DLD1 (cell line): Measurements from ENCODE around the gene ENTREP3.
"Not testable (repeated sequence)": the region's sequence is repeated elsewhere in the genome, so short reads cannot be mapped to it uniquely, and the experiment has no call there.

Experiments used
- in situ Hi-C: cut with HindIII; loops from 2 replicates; pipeline ENCODE4 v1.10.0; 2017; ENCODE audit warnings: low sequenced_read_pairs

ENTREP3 gene

DNA sequence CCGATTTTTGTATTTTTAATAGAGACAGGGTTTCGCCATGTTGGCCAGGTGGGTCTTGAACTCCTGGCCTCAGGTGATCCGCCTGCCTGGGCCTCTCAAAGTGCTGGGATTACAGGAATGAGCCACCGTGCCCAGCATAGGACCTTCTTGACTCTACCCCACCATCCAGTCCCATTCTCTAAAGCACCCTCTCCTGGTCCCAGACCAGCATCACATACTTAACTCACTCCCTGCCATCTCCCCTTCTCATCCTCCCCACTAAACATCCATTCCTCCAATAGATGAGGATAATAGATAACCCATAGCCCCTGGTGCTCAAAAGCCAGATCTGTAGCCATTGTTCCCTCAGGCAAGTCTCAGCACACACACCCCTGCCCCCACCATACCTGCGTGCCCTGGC, 2.1 kb downstream of the ENTREP3 start:
- in situ Hi-C loops: no loop called here

DNA sequence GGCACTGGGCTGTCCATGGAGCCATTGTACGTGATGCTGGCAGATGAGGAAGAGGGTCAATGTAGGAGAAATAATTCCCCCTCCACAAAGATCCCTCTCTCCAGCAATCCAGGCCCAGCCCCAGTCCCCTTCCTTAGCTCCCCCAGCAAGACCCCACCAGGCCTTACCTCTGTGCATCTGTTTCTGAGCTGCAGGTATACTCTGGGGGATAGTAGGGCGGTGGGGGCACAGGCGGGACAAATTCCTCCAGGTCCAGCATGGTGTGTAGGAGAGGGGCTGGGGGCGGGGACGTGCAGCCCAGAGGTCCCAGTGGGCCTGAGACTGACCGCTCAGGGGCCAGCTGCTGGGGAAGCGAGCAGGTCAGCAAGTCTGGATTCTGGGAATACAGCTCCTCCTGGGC, 3.7 kb downstream of the ENTREP3 start:
- in situ Hi-C loops: no loop called here

DNA sequence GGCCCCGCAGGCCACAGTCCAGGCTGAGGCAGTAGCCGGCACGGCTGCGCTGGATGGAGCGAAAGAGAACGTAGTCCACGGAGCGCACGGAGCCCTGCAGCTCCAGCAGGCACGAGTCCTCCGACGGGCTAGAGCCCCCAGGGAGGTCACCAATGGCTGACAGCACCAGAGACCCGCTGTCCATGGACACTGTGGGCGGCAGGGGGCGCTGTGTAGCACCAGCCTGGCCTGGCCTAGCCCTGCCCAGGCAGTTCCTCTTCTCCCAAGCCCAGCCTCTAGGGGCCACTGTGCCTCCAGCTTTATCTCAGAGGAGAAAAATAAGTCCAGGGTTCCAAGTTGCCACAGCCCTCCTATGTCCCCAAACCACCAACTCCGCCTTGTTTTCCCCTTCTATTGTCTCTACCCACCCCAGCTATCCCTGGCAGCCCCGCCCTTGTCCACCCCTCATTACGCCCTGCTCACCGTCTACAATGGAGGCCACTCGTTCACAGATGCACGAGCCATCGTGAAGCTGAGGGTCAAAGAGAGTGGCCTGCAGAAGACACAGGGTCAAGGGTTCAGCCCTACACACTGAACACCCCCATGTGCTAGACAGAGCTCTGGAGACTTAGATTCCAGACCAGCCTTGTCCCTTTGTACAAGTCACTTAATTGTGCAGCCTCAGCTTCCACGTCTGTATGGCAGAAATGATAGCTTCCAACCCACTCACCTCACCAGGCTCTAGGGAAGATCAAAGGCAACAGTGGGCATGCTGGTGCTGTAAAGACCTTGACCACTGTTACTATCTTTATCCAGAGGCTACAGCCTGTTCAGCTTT, 4.4 kb downstream of the ENTREP3 start:
- in situ Hi-C loops: no loop called here

DNA sequence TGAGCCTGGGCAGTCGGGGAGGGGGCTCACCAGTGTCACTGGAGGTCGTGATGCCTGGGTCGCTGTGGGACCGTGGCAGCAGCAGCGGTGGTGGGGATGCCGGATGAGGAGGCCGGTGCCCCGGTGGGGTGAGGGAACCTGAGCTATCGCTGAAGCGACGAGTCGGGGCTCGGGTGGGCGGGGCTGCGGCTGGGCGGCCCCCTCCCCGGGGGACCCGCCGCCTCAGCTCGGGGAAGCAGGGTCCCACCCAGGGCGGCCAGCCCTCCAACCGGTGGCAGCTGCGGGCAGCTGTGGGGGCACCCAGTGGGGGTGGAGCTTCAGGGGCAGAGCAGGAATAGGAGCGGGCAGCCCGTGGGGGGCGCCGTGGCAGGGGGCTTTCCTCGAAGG, 5.0 kb downstream of the ENTREP3 start:
- in situ Hi-C loops: no loop called here

DNA sequence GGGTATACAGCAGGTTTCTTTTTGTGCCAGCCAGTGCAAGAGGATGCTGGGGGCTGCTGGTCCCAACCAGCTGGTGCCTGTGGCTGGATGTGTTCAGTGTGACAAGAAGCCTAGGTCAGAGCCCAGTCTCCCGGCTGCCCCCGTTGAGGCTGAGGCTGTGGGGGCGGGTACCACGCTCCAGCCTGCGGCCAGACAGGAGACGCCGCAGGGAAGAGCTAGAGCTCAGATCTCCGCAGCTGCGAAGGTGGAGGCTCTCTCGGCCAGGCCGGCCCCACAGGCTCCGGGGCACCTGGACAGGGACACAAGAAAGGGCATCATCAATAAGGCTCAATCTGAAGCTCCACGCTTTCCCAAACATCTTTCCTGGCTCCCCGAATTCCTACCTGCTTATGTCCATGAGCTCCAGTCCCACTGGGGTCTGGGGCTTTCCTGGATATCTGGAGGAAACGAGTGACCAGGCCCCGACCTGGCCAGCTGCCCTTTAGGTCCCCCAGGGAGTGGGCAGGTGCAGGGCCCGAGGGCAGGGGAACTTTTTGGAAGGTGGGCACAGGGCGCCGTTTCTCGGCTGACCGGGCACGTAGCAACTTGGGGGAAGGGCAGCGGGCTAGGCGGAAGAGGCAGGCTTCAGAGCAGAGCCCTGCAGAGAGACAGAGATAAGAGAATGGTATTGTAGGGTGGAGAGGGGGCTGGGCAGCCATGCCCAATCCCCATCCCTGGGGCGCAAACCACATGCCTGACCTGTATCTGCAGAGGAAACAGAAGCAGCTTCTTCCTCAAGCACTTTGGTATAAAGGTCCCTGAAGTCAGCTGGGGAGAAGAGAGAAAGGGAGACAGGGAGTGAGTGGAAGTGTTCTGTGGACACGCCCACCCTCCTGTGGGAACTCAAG, 7.4 kb downstream of the ENTREP3 start:
- in situ Hi-C loops: no loop called here

GRCh38 chr1:155246796-155247195, 8.5 kb downstream of the ENTREP3 start:
- in situ Hi-C loops: not testable (repeated sequence)

GRCh38 chr1:155245163-155245524, 10.1 kb downstream of the ENTREP3 start:
- in situ Hi-C loops: no loop called here

GRCh38 chr1:155244368-155245162, 10.7 kb downstream of the ENTREP3 start:
- in situ Hi-C loops: no loop called here

- in situ Hi-C loops: no loop called here
Measured at GRCh38 chr1:155242805-155243358, 12.4 kb downstream of the ENTREP3 start.

GRCh38 chr1:155241841-155242264, 13.4 kb downstream of the ENTREP3 start:
- in situ Hi-C loops: no loop called here

GRCh38 chr1:155241069-155241679, 14.1 kb downstream of the ENTREP3 start:
- in situ Hi-C loops: no loop called here

DNA sequence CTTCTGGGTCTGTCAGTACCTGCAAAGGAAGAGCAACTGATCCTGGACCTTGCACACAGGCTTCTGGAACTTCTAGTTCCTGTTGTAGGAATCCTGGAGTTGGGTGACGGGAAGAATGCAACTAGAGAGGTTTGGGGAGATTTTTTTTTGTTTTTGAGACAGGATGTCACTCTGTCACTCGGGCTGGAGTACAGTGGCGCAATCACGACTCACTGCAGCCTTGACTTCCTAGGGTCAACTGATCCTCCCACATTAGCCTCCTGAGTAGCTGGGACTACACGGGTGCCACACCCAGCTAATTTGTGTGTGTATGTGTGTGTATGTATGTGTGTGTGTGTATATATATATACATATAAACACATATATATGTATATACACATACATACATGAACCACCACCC, 18.8 kb downstream of the ENTREP3 start:
- in situ Hi-C loops: no loop called here

DNA sequence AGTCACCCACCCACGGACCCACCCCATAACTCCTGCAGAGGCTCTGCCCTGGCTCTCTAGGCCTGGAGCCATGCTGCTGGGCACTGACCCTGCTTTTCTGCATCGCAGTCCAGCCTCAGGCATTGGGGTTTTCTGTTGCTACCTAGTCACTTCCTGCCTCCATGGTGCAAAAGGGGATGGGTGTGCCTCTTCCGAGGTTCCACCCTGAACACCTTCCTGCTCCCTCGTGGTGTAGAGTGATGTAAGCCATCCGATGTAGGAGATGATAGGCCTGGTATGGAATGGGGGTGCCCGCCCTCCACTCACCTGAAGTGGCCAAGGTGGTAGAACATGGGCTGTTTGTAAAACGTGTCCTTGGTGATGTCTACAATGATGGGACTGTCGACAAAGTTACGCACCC, 19.9 kb downstream of the ENTREP3 start:
- in situ Hi-C loops: not testable (repeated sequence)

DNA sequence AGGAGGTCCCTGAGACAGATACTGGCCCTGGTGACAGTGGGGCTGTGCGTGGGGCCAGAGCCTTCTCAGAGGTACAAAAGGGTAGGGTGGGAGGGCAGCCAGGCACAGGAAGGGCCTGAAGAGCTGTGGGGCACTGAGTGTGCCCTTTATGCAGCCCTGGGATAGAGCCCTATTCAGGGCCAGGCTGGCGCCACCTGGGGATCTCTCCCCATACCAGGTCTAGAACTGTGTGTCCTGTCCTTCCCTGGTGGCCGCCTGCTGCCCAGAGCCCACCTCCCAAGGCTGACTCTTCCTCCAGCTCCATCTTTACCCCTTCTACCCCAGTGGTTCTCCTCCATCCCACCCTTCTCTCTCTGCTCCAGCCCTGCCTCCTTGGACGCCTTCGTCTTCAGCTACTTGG, 21.8 kb downstream of the ENTREP3 start:
- in situ Hi-C loops: not testable (repeated sequence)

DNA sequence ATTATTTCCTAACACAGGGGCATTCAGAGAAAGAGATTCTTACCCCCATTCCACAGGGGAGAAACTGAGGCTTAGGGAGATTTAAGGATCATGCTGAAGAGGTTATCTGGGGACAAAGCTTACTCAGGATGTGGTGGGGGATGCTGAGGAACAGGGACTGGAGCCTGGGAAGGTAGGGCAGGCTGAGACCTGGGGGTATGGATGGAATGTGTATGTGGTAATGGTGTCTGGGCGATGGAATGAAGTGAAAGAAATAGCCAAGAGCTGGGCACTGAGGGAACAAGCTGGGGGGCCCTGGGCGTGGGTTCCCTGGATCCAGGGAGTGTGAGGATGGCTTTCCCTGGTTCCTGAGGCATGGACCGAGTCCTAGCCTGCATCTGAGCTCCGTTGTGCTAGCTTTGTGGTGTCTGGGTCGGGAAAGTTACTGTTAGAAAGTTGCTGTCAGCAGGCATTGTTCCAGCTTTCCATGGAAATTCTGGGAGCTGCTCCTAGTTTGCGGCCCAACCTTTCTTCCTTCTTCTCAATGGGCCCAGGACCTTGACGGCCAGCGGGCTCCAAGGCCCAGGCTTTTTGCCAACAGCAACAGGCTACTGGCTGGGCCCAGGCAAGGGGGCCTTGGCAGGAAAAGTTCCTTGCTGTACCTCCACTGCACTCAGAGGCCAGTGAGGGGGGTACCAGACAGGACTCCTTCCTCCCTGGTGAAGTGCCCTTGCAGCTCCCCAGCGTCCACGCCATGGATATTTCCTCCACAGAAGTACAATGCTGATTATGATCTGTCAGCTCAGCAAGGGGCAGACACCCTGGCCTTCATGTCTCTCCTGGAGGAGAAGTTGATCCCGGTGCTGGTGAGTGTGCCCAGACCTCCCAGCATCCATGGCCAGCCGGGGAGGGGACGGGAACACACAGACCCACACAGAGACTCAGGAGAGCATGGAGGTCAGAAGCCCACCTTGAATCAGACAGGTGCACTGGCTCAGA, 23.0 kb downstream of the ENTREP3 start:
- in situ Hi-C loops: not testable (repeated sequence)

DNA sequence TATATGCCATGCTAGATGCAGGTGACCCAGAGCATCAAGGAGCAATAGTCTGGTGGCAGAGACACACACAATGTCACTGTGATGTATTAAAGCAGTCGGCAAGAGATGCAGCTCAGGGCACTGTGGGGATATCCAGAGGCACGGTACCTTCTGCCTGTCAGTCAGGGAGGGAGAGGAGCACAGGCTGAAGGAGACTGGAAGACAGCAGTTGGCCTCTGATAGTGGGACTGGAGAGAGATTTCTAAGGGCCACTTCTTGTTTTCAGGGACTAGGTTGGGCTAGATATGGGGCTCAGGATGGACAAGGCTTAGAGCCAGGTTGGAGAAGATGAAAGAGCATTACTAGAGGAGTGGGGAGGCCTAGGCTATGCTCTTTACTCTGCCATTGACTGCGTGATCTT, 24.0 kb downstream of the ENTREP3 start:
- in situ Hi-C loops: not testable (repeated sequence)

DNA sequence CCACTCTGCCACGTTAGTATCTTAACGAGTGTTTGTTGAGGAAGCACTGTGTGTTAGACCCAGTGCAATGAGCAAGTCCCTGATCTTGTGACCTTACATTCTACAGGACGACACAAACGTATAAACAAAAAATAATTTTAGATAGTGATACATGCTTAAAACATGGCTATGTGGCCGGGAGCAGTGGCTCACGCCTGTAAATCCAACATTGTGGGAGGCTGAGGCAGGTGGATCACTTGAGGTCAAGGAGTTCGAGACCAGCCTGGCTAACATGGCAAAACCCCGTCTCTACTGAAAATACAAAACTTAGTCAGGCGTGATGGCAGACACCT, 27.2 kb downstream of the ENTREP3 start:
- in situ Hi-C loops: no loop called here

DNA sequence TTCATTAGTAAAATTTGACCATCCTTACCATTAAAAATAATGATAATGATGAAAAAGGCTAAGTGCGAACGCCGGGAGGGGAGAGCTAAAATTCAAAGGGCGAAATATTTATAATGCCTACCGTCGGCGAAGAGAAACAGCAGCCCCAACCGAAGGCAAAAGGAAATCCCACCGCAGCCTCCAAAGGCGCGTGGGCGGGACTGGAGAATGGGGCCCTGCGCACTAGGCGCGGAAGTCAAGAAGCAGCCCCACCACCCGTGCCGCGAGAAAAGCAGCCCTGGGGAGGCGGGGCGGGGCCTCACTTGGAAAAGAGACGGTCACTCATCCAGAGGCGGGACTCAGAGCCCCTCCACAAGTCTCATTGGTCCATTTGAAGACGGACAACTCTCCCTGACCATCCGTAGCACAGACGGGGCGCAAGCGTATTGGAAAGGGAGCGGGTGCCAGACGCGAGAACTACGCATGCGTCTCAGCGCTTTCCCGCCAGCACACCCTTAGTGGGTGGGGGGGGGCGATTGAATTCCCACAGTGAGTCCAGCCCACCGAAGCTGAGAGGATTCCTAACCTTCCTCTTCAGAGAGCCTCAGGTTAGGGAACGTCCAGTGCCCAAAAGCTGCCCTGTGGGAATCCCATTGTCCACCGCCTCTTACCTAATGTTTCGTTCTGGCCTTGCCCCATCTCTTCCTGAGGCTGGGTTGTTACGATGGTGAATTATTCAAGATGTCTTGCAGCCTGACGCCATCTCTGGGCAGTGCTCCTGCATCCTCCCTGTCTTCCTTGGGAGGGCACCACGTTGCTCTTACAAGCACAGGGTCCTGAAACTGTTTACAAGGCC, 27.8 kb downstream of the ENTREP3 start:
- in situ Hi-C loops: no loop called here

- in situ Hi-C loops: no loop called here
Measured at GRCh38 chr1:155226910-155227260, 28.4 kb downstream of the ENTREP3 start.
